Osteoblast (primary cell): ENCODE results near the gene CCDC66. TPM values are rescaled to one million over a fixed set of nuclear protein-coding genes. Genes with fewer than 3 reads are reported as not detected.

ENCODE experiments used
- DNase-seq: peaks from one replicate; pipeline ENCODE4 v3.0.0; 2011; ENCODE audit warnings: low spot score, mixed read lengths; ENCODE audit not compliant: insufficient read length; ENCODE audit errors: missing footprints
- H2AFZ ChIP-seq: 2 replicates; pipeline ENCODE4 v1.6.0; 2011; ENCODE audit warnings: mild to moderate bottlenecking, low read length
- H3K27ac ChIP-seq: 2 replicates; pipeline ENCODE4 v1.5.1; 2011; ENCODE audit warnings: mild to moderate bottlenecking, low read depth, low read length, moderate library complexity
- H3K27me3 ChIP-seq: 2 replicates; pipeline ENCODE4 v1.6.0; 2012; ENCODE audit warnings: mild to moderate bottlenecking, control low read depth, inconsistent platforms, low read length, moderate library complexity; ENCODE audit not compliant: insufficient read depth
- H3K36me3 ChIP-seq: 2 replicates; pipeline ENCODE4 v1.5.1; 2011; ENCODE audit warnings: mild to moderate bottlenecking, low read length, control low read depth, moderate library complexity; ENCODE audit not compliant: insufficient read depth
- H3K4me1 ChIP-seq: 2 replicates; pipeline ENCODE4 v1.5.1; 2011; ENCODE audit warnings: mild to moderate bottlenecking, low read length, control low read depth, moderate library complexity; ENCODE audit not compliant: insufficient read depth
- H3K4me2 ChIP-seq: 2 replicates; pipeline ENCODE4 v1.6.0; 2011; ENCODE audit warnings: mild to moderate bottlenecking, low read length; ENCODE audit not compliant: insufficient read depth
- H3K4me3 ChIP-seq: fragments of 200-600 bp; sonication (generic); 3 replicates; pipeline ENCODE4 v1.5.1; 2012; ENCODE audit warnings: mild to moderate bottlenecking, low read length, inconsistent platforms; ENCODE audit not compliant: insufficient read depth
- H3K79me2 ChIP-seq: 2 replicates; pipeline ENCODE4 v1.6.0; 2012; ENCODE audit warnings: mild to moderate bottlenecking, low read length, control low read depth, inconsistent platforms; ENCODE audit not compliant: insufficient read depth
- H3K9me3 ChIP-seq: 2 replicates; pipeline ENCODE4 v1.5.1; 2011; ENCODE audit warnings: low read depth, low read length, control low read depth
- H4K20me1 ChIP-seq: 2 replicates; pipeline ENCODE4 v1.6.0; 2012; ENCODE audit warnings: mild to moderate bottlenecking, low read length, control low read depth; ENCODE audit not compliant: insufficient read depth
- total RNA-seq: library from RNA; depleted of rRNA; stranded (reverse); fragments of >200 nt; gene quantifications from 2 replicates; pipeline ENCODE4 v1.2.3, GENCODE V29; 2012
- TF ChIP-seq, protein P1 (sequence below): IDR thresholded peaks from 2 replicates; pipeline ENCODE4 v1.5.1; 2011; ENCODE audit warnings: mild to moderate bottlenecking, low read depth, low read length, moderate library complexity; ENCODE audit errors: extremely low read depth

The CCDC66 gene
- total RNA-seq, 1 donor = 34.7 TPM

DNA sequence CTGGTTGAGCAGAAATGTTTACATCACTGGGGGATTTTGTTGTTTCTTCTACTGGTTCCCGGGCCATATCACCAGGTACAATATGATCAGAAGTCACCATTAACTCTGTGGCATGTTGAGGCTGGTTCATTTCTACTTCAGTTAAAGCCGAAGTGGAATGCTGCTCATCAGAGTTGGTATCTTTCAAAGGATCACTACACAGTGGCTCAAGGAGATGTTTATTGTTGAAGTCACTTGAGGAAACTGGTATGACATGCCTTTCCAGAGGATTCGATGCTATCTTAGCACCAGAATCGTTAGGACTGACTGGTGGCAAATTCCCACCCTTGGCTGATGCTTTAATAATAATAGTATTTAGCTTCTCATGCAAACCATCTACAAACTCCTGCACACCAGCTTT lies 76.2 kb downstream of the CCDC66 start:
- no peak for DNase-seq
- Histone ChIP-seq H3K4me3 (no peak overlapping the region), H3K27ac (no peak overlapping the region), H3K4me1 (no peaks in the 10 kb centered on the region), H3K9me3 (no peaks in the 10 kb centered on the region), H4K20me1 (no peaks in the 10 kb centered on the region), H3K27me3 (no peaks in the 10 kb centered on the region), H3K36me3 (peaks cover 40% of the 10 kb centered on the region), H3K79me2 (no peaks in the 10 kb centered on the region), H2AFZ (no peak overlapping the region), H3K4me2 (no peak overlapping the region)
- TF ChIP-seq, protein P1, sequence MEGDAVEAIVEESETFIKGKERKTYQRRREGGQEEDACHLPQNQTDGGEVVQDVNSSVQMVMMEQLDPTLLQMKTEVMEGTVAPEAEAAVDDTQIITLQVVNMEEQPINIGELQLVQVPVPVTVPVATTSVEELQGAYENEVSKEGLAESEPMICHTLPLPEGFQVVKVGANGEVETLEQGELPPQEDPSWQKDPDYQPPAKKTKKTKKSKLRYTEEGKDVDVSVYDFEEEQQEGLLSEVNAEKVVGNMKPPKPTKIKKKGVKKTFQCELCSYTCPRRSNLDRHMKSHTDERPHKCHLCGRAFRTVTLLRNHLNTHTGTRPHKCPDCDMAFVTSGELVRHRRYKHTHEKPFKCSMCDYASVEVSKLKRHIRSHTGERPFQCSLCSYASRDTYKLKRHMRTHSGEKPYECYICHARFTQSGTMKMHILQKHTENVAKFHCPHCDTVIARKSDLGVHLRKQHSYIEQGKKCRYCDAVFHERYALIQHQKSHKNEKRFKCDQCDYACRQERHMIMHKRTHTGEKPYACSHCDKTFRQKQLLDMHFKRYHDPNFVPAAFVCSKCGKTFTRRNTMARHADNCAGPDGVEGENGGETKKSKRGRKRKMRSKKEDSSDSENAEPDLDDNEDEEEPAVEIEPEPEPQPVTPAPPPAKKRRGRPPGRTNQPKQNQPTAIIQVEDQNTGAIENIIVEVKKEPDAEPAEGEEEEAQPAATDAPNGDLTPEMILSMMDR = no peak

DNA sequence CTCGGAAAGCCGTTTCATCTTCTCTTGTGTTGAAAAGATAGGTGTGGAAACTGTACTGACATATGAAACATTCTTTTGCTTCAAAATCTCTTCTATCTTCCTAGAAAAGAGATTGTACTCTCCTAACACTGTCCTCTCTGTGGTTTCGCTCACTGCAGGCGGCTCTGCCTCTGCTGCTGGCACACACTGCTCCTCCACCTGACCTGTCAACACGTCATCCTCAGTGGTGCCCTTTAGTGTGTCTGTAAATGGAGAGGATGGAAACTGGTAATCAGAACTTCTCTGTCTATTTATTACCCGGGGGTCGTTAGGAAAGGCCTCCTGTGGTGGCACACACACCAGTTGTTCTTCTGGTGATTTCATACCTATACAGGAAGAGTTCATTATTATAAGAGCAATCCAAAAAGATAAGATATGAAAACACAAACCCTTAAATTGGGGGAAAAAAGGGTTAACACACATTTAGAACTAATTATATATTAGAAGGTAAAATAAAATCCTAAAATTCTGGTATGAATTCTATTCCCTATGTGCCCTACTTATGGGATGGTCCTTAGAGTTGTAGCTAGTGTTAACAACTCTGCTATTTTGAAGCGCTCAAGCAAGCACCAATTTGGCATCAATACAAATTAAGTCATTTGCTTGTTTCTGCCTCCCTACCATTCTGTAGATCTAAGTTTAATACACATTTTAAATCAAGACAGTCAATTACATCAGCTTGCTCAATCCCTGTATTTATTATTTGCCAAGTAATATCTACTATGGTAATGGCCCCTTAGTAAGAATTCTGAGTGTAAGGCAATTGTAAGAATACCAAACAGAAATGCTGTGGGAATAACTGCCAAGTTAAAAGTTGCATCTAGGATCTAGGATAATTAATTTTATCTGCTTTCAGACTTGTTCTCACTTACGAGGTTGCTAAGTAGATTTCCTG lies 76.9 kb downstream of the CCDC66 start:
- Histone ChIP-seq H4K20me1 (no peaks in the 10 kb centered on the region), H3K27me3 (no peaks in the 10 kb centered on the region), H3K4me1 (no peaks in the 10 kb centered on the region), H2AFZ (no peak overlapping the region), H3K4me3 (no peak overlapping the region), H3K79me2 (no peaks in the 10 kb centered on the region), H3K36me3 (peaks cover 42% of the 10 kb centered on the region), H3K4me2 (no peak overlapping the region), H3K27ac (no peak overlapping the region), H3K9me3 (no peaks in the 10 kb centered on the region)
- DNase-seq = no peak
- TF ChIP-seq, protein P1 = no peak

DNA sequence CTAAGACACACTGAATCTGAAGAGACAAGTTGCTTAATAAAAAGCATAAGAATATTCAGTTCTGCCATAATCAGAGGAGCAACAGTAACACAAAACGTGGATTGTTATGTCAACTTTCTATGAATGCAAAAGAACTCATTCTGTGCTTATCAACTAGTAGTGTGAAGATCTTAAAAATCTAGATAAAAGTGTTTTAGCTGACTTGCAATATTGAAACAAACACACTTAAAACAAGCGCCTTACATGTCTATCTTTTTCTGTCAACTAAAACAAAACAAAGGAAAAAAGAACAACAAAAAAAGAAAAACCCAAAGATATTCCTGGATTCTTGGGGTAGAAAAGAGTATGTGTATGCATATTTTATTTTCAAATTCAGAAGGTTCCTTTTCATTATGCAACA lies 88.4 kb downstream of the CCDC66 start:
- no peak overlapping the region for H3K4me2 ChIP-seq
- no peak for DNase-seq
- TF ChIP-seq, protein P1 = no peak
- H3K27me3 ChIP-seq = no peaks in the 10 kb centered on the region
- H3K4me1 ChIP-seq = no peaks in the 10 kb centered on the region
- no peak overlapping the region for H3K4me3 ChIP-seq
- H3K27ac ChIP-seq = no peak overlapping the region
- no peaks in the 10 kb centered on the region for H3K9me3 ChIP-seq
- no peak overlapping the region for H2AFZ ChIP-seq
- H3K79me2 ChIP-seq = peaks cover 23% of the 10 kb centered on the region
- H4K20me1 ChIP-seq = peaks cover 4% of the 10 kb centered on the region
- H3K36me3 ChIP-seq = peaks cover 40% of the 10 kb centered on the region

DNA sequence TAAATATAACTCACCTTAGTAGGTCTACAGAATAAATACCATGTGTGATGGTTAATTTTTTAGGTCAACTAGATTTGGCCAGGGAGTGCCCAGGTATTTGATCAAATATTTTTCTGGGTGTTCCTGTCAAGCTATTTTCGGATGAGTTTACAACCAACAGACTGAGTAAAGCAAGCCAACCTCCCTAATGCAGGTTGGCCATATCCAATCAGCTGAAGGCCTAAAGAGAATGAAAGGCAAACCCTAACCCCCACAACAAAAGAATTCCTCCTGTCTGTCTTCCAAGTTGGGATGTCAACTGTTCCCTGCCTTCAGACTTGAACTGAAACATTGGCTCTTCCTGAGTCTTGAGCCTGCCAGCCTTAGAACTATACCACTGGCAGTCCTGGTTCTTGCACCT lies 97.5 kb downstream of the CCDC66 start:
- TF ChIP-seq, protein P1 = no peak
- Histone ChIP-seq H2AFZ (no peak overlapping the region), H3K9me3 (no peaks in the 10 kb centered on the region), H3K4me3 (no peak overlapping the region), H3K4me1 (no peaks in the 10 kb centered on the region), H3K79me2 (peaks cover 65% of the 10 kb centered on the region), H4K20me1 (peaks cover 6% of the 10 kb centered on the region), H3K27ac (no peak overlapping the region), H3K4me2 (no peak overlapping the region), H3K36me3 (peaks cover 38% of the 10 kb centered on the region), H3K27me3 (no peaks in the 10 kb centered on the region)
- DNase-seq = no peak
